Measurements from ENCODE around the gene CCBE1. TPM values are rescaled to one million over a fixed set of nuclear protein-coding genes. Genes with fewer than 3 reads are reported as not detected.

Gene CCBE1
- polyA plus RNA-seq, 2 of the 4 experiments (the other 2 are of a cell fraction) = 3.0 to 9.9 TPM

DNA sequence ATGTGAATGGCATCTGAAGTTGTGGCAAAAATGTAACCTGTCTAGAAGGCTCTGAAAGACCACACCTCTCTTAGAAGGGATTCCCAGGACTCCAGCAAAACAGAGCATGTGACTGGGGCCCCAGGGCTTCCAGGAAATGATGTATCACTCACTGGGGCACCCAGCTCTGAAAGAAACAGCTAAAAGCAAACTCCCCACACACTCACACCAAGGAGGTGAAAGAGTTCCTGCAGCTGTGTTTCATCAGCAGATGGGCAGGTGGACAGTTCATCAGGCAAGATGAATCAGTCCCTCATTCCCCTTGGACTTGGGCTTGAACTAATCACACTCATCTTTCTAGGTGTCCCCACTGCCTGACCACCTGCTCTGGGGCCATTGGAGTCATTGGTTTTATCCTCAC is 76.2 kb downstream of the CCBE1 start:
- CTCF ChIA-PET = no interaction called here
- no peak overlapping the region for H3K4me3 ChIP-seq
- DNase-seq (ENCODE audit: low read depth in 1 of 2, low spot score in 1 of 2) (no peak), FAIRE-seq (no peak), ATAC-seq (no peak)
- H3K27ac ChIP-seq = no peak overlapping the region
- TF ChIP-seq FOSB (CRISPR knock-in tag; IDR thresholded peaks at IDR 0.05) = no peak
- TF ChIP-seq FOXS1 (CRISPR knock-in tag; IDR thresholded peaks at IDR 0.05) = no peak
- no peak for TF ChIP-seq POLR2AphosphoS2 (conservative IDR thresholded peaks at IDR 0.05; ENCODE audit: low read length)
- no peak for TF ChIP-seq SMC3 (IDR thresholded peaks at IDR 0.05)
- TF ChIP-seq, protein P1, sequence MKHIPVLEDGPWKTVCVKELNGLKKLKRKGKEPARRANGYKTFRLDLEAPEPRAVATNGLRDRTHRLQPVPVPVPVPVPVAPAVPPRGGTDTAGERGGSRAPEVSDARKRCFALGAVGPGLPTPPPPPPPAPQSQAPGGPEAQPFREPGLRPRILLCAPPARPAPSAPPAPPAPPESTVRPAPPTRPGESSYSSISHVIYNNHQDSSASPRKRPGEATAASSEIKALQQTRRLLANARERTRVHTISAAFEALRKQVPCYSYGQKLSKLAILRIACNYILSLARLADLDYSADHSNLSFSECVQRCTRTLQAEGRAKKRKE (CRISPR knock-in tag; IDR thresholded peaks at IDR 0.05; ENCODE audit: low read depth) = no peak
- TF ChIP-seq TFCP2L1 (CRISPR knock-in tag; IDR thresholded peaks at IDR 0.05) = no peak
- H3K4me1 ChIP-seq = 0 out of 3 replicates have a peak, but pooled peaks cover 2% of the 10 kb centered on the region
- POLR2A ChIA-PET = no interaction called here
- no peak overlapping the region for H3K4me2 ChIP-seq
- H3K9me3 ChIP-seq = no peaks in the 10 kb centered on the region

DNA sequence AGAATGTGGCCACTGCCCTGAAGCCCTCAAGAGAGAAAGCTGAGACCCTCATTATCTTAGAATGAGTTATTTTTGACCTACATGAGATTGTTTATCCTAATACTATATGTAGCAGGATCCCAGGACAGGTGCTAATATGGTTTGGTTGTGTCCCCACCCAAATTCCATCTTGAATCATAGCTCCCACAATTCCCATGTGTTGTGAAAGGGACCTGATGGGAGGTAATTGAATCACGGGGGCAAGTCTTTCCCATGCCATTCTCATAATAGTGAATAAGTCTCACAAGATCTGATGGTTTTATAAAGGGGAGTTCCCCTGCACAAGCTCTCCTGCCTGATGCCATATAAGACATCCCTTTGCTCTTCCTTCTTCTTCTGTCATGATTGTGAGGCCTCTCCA is 76.8 kb downstream of the CCBE1 start:
- Histone ChIP-seq H3K9me3 (no peaks in the 10 kb centered on the region), H3K4me2 (no peak overlapping the region), H3K27ac (no peak overlapping the region), H3K4me3 (no peak overlapping the region), H3K4me1 (0 out of 3 replicates have a peak, but pooled peaks cover 2% of the 10 kb centered on the region)
- POLR2A ChIA-PET = no interaction called here
- 8% methylated on average over 1 of the region's 1 CpG for WGBS (ENCODE audit: missing lambda C conversion rate)
- FAIRE-seq (no peak), DNase-seq (ENCODE audit: low read depth in 1 of 2, low spot score in 1 of 2) (no peak), ATAC-seq (no peak)
- CTCF ChIA-PET = interaction anchor here (0.5 kb wide), 1 partner anchor 13 kb away, joined by 3 read pairs; no protein-coding TSS in a partner anchor
- TF ChIP-seq, protein P2, sequence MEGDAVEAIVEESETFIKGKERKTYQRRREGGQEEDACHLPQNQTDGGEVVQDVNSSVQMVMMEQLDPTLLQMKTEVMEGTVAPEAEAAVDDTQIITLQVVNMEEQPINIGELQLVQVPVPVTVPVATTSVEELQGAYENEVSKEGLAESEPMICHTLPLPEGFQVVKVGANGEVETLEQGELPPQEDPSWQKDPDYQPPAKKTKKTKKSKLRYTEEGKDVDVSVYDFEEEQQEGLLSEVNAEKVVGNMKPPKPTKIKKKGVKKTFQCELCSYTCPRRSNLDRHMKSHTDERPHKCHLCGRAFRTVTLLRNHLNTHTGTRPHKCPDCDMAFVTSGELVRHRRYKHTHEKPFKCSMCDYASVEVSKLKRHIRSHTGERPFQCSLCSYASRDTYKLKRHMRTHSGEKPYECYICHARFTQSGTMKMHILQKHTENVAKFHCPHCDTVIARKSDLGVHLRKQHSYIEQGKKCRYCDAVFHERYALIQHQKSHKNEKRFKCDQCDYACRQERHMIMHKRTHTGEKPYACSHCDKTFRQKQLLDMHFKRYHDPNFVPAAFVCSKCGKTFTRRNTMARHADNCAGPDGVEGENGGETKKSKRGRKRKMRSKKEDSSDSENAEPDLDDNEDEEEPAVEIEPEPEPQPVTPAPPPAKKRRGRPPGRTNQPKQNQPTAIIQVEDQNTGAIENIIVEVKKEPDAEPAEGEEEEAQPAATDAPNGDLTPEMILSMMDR (IDR thresholded peaks at IDR 0.05) = no peak
- TF ChIP-seq ZSCAN20 (CRISPR knock-in tag; IDR thresholded peaks at IDR 0.05) = no peak
- no peak for TF ChIP-seq RAD21 (conservative IDR thresholded peaks at IDR 0.05 in 1 of 2, IDR thresholded peaks at IDR 0.05 in 1 of 2)
- no peak for TF ChIP-seq CBX8 (IDR thresholded peaks at IDR 0.05)
- no peak for TF ChIP-seq FOSB (CRISPR knock-in tag; IDR thresholded peaks at IDR 0.05)
- no peak for TF ChIP-seq HOXB13 (CRISPR knock-in tag; IDR thresholded peaks at IDR 0.05; ENCODE audit: low read depth)
- no peak for TF ChIP-seq KDM1A (IDR thresholded peaks at IDR 0.05; ENCODE audit: low read depth)
- TF ChIP-seq ESRRA (IDR thresholded peaks at IDR 0.05; ENCODE audit: borderline replicate concordance, low read length) = no peak
- TF ChIP-seq POLR2AphosphoS2 (conservative IDR thresholded peaks at IDR 0.05; ENCODE audit: low read length) = no peak
- TF ChIP-seq PHF8 (IDR thresholded peaks at IDR 0.05; ENCODE audit: borderline replicate concordance, low read depth) = no peak
- no peak for TF ChIP-seq CEBPB (IDR thresholded peaks at IDR 0.05)
- no peak for TF ChIP-seq USF2 (IDR thresholded peaks at IDR 0.05)
- no peak for TF ChIP-seq ZNF302 (CRISPR knock-in tag; IDR thresholded peaks at IDR 0.05)
- TF ChIP-seq NR3C1 (IDR thresholded peaks at IDR 0.05) = no peak
- no peak for TF ChIP-seq HES2 (IDR thresholded peaks at IDR 0.05)
- no peak for TF ChIP-seq POLR2A (IDR thresholded peaks at IDR 0.05; ENCODE audit: low read length)
- TF ChIP-seq, protein P3, sequence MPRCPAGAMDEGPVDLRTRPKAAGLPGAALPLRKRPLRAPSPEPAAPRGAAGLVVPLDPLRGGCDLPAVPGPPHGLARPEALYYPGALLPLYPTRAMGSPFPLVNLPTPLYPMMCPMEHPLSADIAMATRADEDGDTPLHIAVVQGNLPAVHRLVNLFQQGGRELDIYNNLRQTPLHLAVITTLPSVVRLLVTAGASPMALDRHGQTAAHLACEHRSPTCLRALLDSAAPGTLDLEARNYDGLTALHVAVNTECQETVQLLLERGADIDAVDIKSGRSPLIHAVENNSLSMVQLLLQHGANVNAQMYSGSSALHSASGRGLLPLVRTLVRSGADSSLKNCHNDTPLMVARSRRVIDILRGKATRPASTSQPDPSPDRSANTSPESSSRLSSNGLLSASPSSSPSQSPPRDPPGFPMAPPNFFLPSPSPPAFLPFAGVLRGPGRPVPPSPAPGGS (IDR thresholded peaks at IDR 0.05) = no peak
- TF ChIP-seq CHD2 (IDR thresholded peaks at IDR 0.05; ENCODE audit: low read length, partially characterized antibody) = no peak
- TF ChIP-seq HOXA7 (CRISPR knock-in tag; IDR thresholded peaks at IDR 0.05) = no peak
- no peak for TF ChIP-seq HDAC2 (IDR thresholded peaks at IDR 0.05)
